Natural killer cell (primary cell): ENCODE results near the gene ZNF280C. TPM values are rescaled to one million over a fixed set of nuclear protein-coding genes. Genes with fewer than 3 reads are reported as not detected.

Source experiments
- ATAC-seq, 3 donors: fragments of 150-1000 bp in 2 of 3; fragments of 200-7000 bp in 1 of 3; cut with Tn5 transposase; 1 replicate in 1 of 3; 2 replicates in 2 of 3; pipeline ENCODE4 v1.10.0; 2021; ENCODE audit warnings: mild to moderate bottlenecking in 2 of 3, moderate library complexity in 2 of 3
- DNase-seq, 2 donors: peaks; one replicate each; pipeline versions ENCODE4 v3.0.0 to v3.0.0-alpha.2; 2013 to 2021; ENCODE audit warnings: mixed read lengths in 1 of 2
- H3K27ac ChIP-seq: one replicate; pipeline ENCODE4 v1.5.1; 2013; ENCODE audit warnings: mild to moderate bottlenecking, low read length
- H3K27me3 ChIP-seq: one replicate; pipeline ENCODE4 v1.6.1; 2013; ENCODE audit warnings: low read length; ENCODE audit not compliant: control insufficient read depth, insufficient read depth
- H3K36me3 ChIP-seq: one replicate; pipeline ENCODE4 v1.6.1; 2013; ENCODE audit warnings: low read length; ENCODE audit not compliant: control insufficient read depth, insufficient read depth
- H3K4me1 ChIP-seq: one replicate; pipeline ENCODE4 v1.6.1; 2013; ENCODE audit warnings: low read length; ENCODE audit not compliant: control insufficient read depth, insufficient read depth
- H3K4me3 ChIP-seq: one replicate; pipeline ENCODE4 v1.5.1; 2013; ENCODE audit warnings: low read length
- H3K9me3 ChIP-seq: one replicate; pipeline ENCODE4 v1.6.1; 2013; ENCODE audit warnings: low read length; ENCODE audit not compliant: control insufficient read depth, insufficient read depth
- H3K27ac Mint-ChIP-seq, 2 donors: one replicate each; pipeline ENCODE4 v1.8.0; 2022; ENCODE audit warnings: mild to moderate bottlenecking in 2 of 2, mixed read lengths in 2 of 2, moderate library complexity in 1 of 2
- H3K27me3 Mint-ChIP-seq, 2 donors: one replicate each; pipeline ENCODE4 v1.8.0; 2022; ENCODE audit warnings: low read depth in 2 of 2, mixed read lengths in 2 of 2
- H3K36me3 Mint-ChIP-seq: one replicate; pipeline ENCODE4 v1.8.0; 2022; ENCODE audit warnings: mixed read lengths
- H3K4me1 Mint-ChIP-seq, 2 donors: one replicate each; pipeline ENCODE4 v1.8.0; 2022; ENCODE audit warnings: mixed read lengths in 2 of 2
- H3K4me3 Mint-ChIP-seq: one replicate; pipeline ENCODE4 v1.8.0; 2022; ENCODE audit warnings: mild to moderate bottlenecking, moderate library complexity, mixed read lengths
- H3K9me3 Mint-ChIP-seq, 2 donors: one replicate each; pipeline ENCODE4 v1.8.0; 2022; ENCODE audit warnings: mixed read lengths in 2 of 2
- CTCF ChIP-seq: fragments of 200-600 bp; IDR thresholded peaks from one replicate; pipeline ENCODE4 v1.8.0; 2022; ENCODE audit warnings: antibody characterized with exemption
- WGBS: methylation state at CpG from one replicate; pipeline ENCODE4 v1.1.7; 2013; ENCODE audit warnings: missing lambda C conversion rate; ENCODE audit not compliant: insufficient coverage; 5-methylcytosine and 5-hydroxymethylcytosine counted together
- intact Hi-C: fragments of 100-400 bp; cut with micrococcal nuclease; formaldehyde crosslinking; loops from one replicate; pipeline ENCODE4 v1.14.2; 2022
- total RNA-seq, 4 donors: library from RNA; stranded (reverse); fragments of 120-200 nt in 1 of 4; gene quantifications; one replicate each; pipeline versions ENCODE4 v1.2.3 to v1.2.4, GENCODE V29; 2013 to 2022

ZNF280C gene
- total RNA-seq, 3 donors from 2014 or later (not counting 1 experiment from before 2014, with no cell fraction given), result 5.5 to 6.0 (median 5.8) TPM

- no peaks in the 10 kb centered on the region for H3K27me3 ChIP-seq
- Mint-ChIP-seq H3K27ac (no peak overlapping the region), H3K36me3 (no peaks in the 10 kb centered on the region), H3K4me1 (no peaks in the 10 kb centered on the region), H3K9me3 (no peaks in the 10 kb centered on the region), H3K4me3 (no peak overlapping the region), H3K27me3 (peaks cover 0 to 5% of the 10 kb centered on the region in 2 donors)
- intact Hi-C loops, result loop anchor here (10.0 kb wide), 1 partner anchor 592 kb away; no protein-coding TSS in a partner anchor
- WGBS, result 90% methylated on average over 4 of the region's 7 CpGs
- no peaks in the 10 kb centered on the region for H3K9me3 ChIP-seq
- no peak for TF ChIP-seq CTCF
- no peaks in the 10 kb centered on the region for H3K36me3 ChIP-seq
- ATAC-seq (no peak), DNase-seq (no peak)
- no peak overlapping the region for H3K4me3 ChIP-seq
- H3K4me1 ChIP-seq, result no peaks in the 10 kb centered on the region
- H3K27ac ChIP-seq, result no peak overlapping the region
These were observed 72.2 kb downstream of the ZNF280C start for GRCh38 chrX:130196466-130196865.

- Mint-ChIP-seq H3K4me3 (no peak overlapping the region), H3K4me1 (no peaks in the 10 kb centered on the region), H3K36me3 (no peaks in the 10 kb centered on the region), H3K27ac (no peak overlapping the region), H3K27me3 (peaks cover 0 to 5% of the 10 kb centered on the region in 2 donors), H3K9me3 (no peaks in the 10 kb centered on the region)
- intact Hi-C loops, result loop anchor here (5.0 to 10.0 kb wide), 3 partner anchors 68 to 586 kb away; no protein-coding TSS in a partner anchor
- Histone ChIP-seq H3K4me3 (no peak overlapping the region), H3K27ac (no peak overlapping the region), H3K4me1 (no peaks in the 10 kb centered on the region), H3K36me3 (no peaks in the 10 kb centered on the region), H3K9me3 (no peaks in the 10 kb centered on the region), H3K27me3 (no peaks in the 10 kb centered on the region)
- ATAC-seq, result no peak
- DNase-seq, result no peak
- 93% methylated on average over 4 of the region's 4 CpGs for WGBS
- no peak for TF ChIP-seq CTCF
These were observed 77.9 kb downstream of the ZNF280C start for GRCh38 chrX:130190801-130191200.

- Histone ChIP-seq H3K27ac (no peak overlapping the region), H3K36me3 (peaks cover 2% of the 10 kb centered on the region), H3K9me3 (no peaks in the 10 kb centered on the region), H3K4me3 (no peak overlapping the region), H3K4me1 (peaks cover 15% of the 10 kb centered on the region), H3K27me3 (no peaks in the 10 kb centered on the region)
- Mint-ChIP-seq H3K4me1 (peaks cover 0 to 7% of the 10 kb centered on the region in 2 donors), H3K27ac (no peak overlapping the region), H3K9me3 (no peaks in the 10 kb centered on the region), H3K27me3 (no peaks in the 10 kb centered on the region), H3K4me3 (no peak overlapping the region), H3K36me3 (no peaks in the 10 kb centered on the region)
- 100% methylated on average over 4 of the region's 4 CpGs for WGBS
- no peak for TF ChIP-seq CTCF
- ATAC-seq, result no peak
- intact Hi-C loops, result no loop called here
- DNase-seq, result no peak
These were observed 82.0 kb downstream of the ZNF280C start for GRCh38 chrX:130186651-130187050.

GRCh38 chrX:130184857-130185256 is 83.8 kb downstream of the ZNF280C start:
- no peaks in the 10 kb centered on the region for H3K27me3 ChIP-seq
- H3K4me3 Mint-ChIP-seq, result no peak overlapping the region
- H3K27me3 Mint-ChIP-seq, result no peaks in the 10 kb centered on the region
- peaks cover 2% of the 10 kb centered on the region for H3K36me3 ChIP-seq
- H3K27ac Mint-ChIP-seq, result no peak overlapping the region
- no CpG with 5 or more reads among the region's 2 CpGs for WGBS
- peaks cover 15% of the 10 kb centered on the region for H3K4me1 ChIP-seq
- H3K36me3 Mint-ChIP-seq, result no peaks in the 10 kb centered on the region
- no peaks in the 10 kb centered on the region for H3K9me3 Mint-ChIP-seq
- intact Hi-C loops, result no loop called here
- ATAC-seq (no peak), DNase-seq (no peak)
- H3K9me3 ChIP-seq, result no peaks in the 10 kb centered on the region
- no peak overlapping the region for H3K27ac ChIP-seq
- no peak overlapping the region for H3K4me3 ChIP-seq
- no peak for TF ChIP-seq CTCF
- H3K4me1 Mint-ChIP-seq, result peaks cover under 1 to 9% of the 10 kb centered on the region in 2 donors
